GM10266 (cell line): Measurements from ENCODE around the gene DSCAM.

Experiments used
- DNase-seq: peaks from one replicate; pipeline ENCODE4 v3.0.0; 2012; ENCODE audit errors: extremely low spot score
- TF ChIP-seq, protein P1 (sequence below): IDR thresholded peaks from 2 replicates; pipeline ENCODE4 v1.5.1; 2012; ENCODE audit warnings: mild to moderate bottlenecking, low read depth; ENCODE audit not compliant: control insufficient read depth, insufficient read depth; ENCODE audit errors: missing control alignments

Gene DSCAM

DNA sequence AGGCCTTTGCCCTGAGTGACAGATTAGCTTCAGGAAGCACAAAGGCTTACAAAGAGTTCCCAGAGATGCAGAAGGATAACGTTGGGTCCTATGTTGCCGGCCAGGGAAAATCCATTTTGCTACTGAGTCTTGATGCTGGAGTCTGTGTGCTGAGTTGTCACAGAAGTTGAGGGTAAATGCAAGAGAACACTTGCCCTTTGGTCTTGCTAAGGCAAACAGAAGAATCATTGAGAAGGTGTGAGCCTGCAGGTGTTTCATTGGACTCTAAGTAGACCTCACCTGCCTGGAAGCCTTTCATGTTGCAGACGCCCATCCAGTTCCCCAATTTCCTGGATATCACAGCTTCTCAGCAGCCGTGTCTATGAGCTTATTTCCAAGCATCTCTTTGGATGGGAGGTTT is 874.5 kb downstream of the DSCAM start:
- DNase-seq, result no peak
- TF ChIP-seq, protein P1, sequence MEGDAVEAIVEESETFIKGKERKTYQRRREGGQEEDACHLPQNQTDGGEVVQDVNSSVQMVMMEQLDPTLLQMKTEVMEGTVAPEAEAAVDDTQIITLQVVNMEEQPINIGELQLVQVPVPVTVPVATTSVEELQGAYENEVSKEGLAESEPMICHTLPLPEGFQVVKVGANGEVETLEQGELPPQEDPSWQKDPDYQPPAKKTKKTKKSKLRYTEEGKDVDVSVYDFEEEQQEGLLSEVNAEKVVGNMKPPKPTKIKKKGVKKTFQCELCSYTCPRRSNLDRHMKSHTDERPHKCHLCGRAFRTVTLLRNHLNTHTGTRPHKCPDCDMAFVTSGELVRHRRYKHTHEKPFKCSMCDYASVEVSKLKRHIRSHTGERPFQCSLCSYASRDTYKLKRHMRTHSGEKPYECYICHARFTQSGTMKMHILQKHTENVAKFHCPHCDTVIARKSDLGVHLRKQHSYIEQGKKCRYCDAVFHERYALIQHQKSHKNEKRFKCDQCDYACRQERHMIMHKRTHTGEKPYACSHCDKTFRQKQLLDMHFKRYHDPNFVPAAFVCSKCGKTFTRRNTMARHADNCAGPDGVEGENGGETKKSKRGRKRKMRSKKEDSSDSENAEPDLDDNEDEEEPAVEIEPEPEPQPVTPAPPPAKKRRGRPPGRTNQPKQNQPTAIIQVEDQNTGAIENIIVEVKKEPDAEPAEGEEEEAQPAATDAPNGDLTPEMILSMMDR, result no peak

GRCh38 chr21:39971956-39972355 is 875.0 kb downstream of the DSCAM start:
- no peak for DNase-seq
- TF ChIP-seq, protein P1, result no peak

- DNase-seq, result no peak
- TF ChIP-seq, protein P1, result no peak
Observed at GRCh38 chr21:39969691-39970364, 877.1 kb downstream of the DSCAM start.

GRCh38 chr21:39968010-39968409 is 878.9 kb downstream of the DSCAM start:
- TF ChIP-seq, protein P1, result no peak
- DNase-seq, result no peak

GRCh38 chr21:39966786-39967185 is 880.2 kb downstream of the DSCAM start:
- TF ChIP-seq, protein P1, result no peak
- no peak for DNase-seq

GRCh38 chr21:39965026-39965425 is 881.9 kb downstream of the DSCAM start:
- DNase-seq, result no peak
- TF ChIP-seq, protein P1, result no peak

DNA sequence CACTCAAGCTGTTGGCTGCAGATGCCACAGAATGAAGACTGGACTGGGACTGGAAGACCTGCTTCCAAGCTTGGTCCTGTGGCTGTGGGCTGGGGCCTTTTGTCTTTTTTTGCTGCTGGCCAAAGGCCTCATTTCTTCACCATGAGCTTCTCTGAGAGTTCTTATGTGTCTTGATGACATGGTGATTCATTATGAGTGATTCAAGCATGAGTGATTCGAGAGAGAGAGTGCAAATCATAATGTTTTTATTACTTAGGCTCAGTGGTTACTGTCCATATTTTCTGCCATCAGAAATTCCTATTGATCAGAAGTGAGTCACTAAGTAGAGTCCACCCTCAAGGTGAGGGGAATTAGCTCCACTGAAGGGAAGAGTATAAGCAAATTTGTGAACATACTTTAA is 885.7 kb downstream of the DSCAM start:
- TF ChIP-seq, protein P1, result no peak
- no peak for DNase-seq
